LoVo (cell line): ENCODE data around the gene NAGS.
"Not testable (repeated sequence)": the region's sequence is repeated elsewhere in the genome, so short reads cannot be mapped to it uniquely, and the experiment has no call there.

Experiments used
- DNase-seq: peaks from one replicate; pipeline ENCODE4 v3.0.0-alpha.2; 2016; ENCODE audit warnings: low spot score

NAGS gene

GRCh38 chr17:43984521-43984920, 19.9 kb upstream of the NAGS start:
- no peak for DNase-seq

GRCh38 chr17:43986225-43986981, 18.0 kb upstream of the NAGS start:
- no peak for DNase-seq

- no peak for DNase-seq
Observed at GRCh38 chr17:43987131-43988021, 17.0 kb upstream of the NAGS start.

- no peak for DNase-seq
Observed at GRCh38 chr17:43988301-43988700, 16.1 kb upstream of the NAGS start.

GRCh38 chr17:43992641-43993040, 11.8 kb upstream of the NAGS start:
- DNase-seq, result no peak

- peak; percentile 67 for DNase-seq
Observed at GRCh38 chr17:43994272-43995149, 9.9 kb upstream of the NAGS start.

GRCh38 chr17:43995150-43995471, 9.3 kb upstream of the NAGS start:
- no peak for DNase-seq

- not testable (repeated sequence) for DNase-seq
Observed at GRCh38 chr17:43997180-43997579, 7.2 kb upstream of the NAGS start.

- no peak for DNase-seq
Observed at GRCh38 chr17:43998552-43998951, 5.9 kb upstream of the NAGS start.

GRCh38 chr17:43999024-43999423, 5.4 kb upstream of the NAGS start:
- DNase-seq, result no peak

- no peak for DNase-seq
Observed at GRCh38 chr17:44000141-44000860, 4.1 kb upstream of the NAGS start.

- no peak for DNase-seq
Observed at GRCh38 chr17:44000871-44001460, 3.5 kb upstream of the NAGS start.

- DNase-seq, result no peak
Observed at GRCh38 chr17:44001461-44001920, 2.9 kb upstream of the NAGS start.

- no peak for DNase-seq
Observed at GRCh38 chr17:44002141-44002848, 2.1 kb upstream of the NAGS start.

GRCh38 chr17:44004761-44005526, 522 bp downstream of the NAGS start:
- DNase-seq, result no peak

GRCh38 chr17:44005527-44006271, 1.3 kb downstream of the NAGS start:
- DNase-seq, result no peak

GRCh38 chr17:44006272-44006597, 1.8 kb downstream of the NAGS start:
- no peak for DNase-seq

- peak; percentile 96 for DNase-seq
Observed at GRCh38 chr17:44006598-44007345, 2.4 kb downstream of the NAGS start.
